ENCODE measurements around the gene SLC9A9. TPM values are rescaled to one million over a fixed set of nuclear protein-coding genes. Genes with fewer than 3 reads are reported as not detected.

Gene SLC9A9
- total RNA-seq, 1 donor = 3.5 TPM

- no peak for TF ChIP-seq CTCF (IDR thresholded peaks at IDR 0.05; ENCODE audit: insufficient read depth, low read depth, low read length)
- DNase-seq (ENCODE audit: low read depth) = no peak
- H3K4me3 ChIP-seq (ENCODE audit: low read depth, low read length) = no peak overlapping the region
Measured at GRCh38 chr3:143480344-143480743, 367.9 kb downstream of the SLC9A9 start.

GRCh38 chr3:143479727-143480126, 368.5 kb downstream of the SLC9A9 start:
- DNase-seq (ENCODE audit: low read depth) = no peak
- no peak for TF ChIP-seq CTCF (IDR thresholded peaks at IDR 0.05; ENCODE audit: insufficient read depth, low read depth, low read length)
- H3K4me3 ChIP-seq (ENCODE audit: low read depth, low read length) = no peak overlapping the region

- no peak overlapping the region for H3K4me3 ChIP-seq (ENCODE audit: low read depth, low read length)
- TF ChIP-seq CTCF (IDR thresholded peaks at IDR 0.05; ENCODE audit: insufficient read depth, low read depth, low read length) = no peak
- DNase-seq (ENCODE audit: low read depth) = no peak
Measured at GRCh38 chr3:143478115-143478693, 370.1 kb downstream of the SLC9A9 start.

GRCh38 chr3:143476965-143477640, 371.2 kb downstream of the SLC9A9 start:
- TF ChIP-seq CTCF (IDR thresholded peaks at IDR 0.05; ENCODE audit: insufficient read depth, low read depth, low read length) = no peak
- DNase-seq (ENCODE audit: low read depth) = no peak
- no peak overlapping the region for H3K4me3 ChIP-seq (ENCODE audit: low read depth, low read length)

GRCh38 chr3:143475981-143476380, 372.3 kb downstream of the SLC9A9 start:
- no peak overlapping the region for H3K4me3 ChIP-seq (ENCODE audit: low read depth, low read length)
- TF ChIP-seq CTCF (IDR thresholded peaks at IDR 0.05; ENCODE audit: insufficient read depth, low read depth, low read length) = no peak
- no peak for DNase-seq (ENCODE audit: low read depth)

GRCh38 chr3:143472731-143473523, 375.3 kb downstream of the SLC9A9 start:
- peak; percentile 26 for DNase-seq (ENCODE audit: low read depth)
- no peak overlapping the region for H3K4me3 ChIP-seq (ENCODE audit: low read depth, low read length)
- no peak for TF ChIP-seq CTCF (IDR thresholded peaks at IDR 0.05; ENCODE audit: insufficient read depth, low read depth, low read length)
